HG03280 (cell line): ENCODE results near the gene KREMEN1.
"Not testable (repeated sequence)": the region's sequence is repeated elsewhere in the genome, so short reads cannot be mapped to it uniquely, and the experiment has no call there.

Experiments
- ATAC-seq: cut with Tn5 transposase; IDR thresholded peaks from one replicate; pipeline ENCODE4 v1.9.1; 2021; ENCODE audit warnings: mild to moderate bottlenecking, moderate library complexity; ENCODE audit not compliant: unreplicated experiment

The KREMEN1 gene

GRCh38 chr22:29072979-29073617, at the start of gene KREMEN1:
Gene KREMEN1, plus strand, starts transcription at chr22:29073035. Its CDS starts 96 bp downstream, at chr22:29073131.
- no peak for ATAC-seq

GRCh38 chr22:29023172-29023796, 49.6 kb upstream of the KREMEN1 start:
- ATAC-seq = no peak

- no peak for ATAC-seq
These were observed 46.3 kb upstream of the KREMEN1 start for GRCh38 chr22:29026579-29026978.

DNA sequence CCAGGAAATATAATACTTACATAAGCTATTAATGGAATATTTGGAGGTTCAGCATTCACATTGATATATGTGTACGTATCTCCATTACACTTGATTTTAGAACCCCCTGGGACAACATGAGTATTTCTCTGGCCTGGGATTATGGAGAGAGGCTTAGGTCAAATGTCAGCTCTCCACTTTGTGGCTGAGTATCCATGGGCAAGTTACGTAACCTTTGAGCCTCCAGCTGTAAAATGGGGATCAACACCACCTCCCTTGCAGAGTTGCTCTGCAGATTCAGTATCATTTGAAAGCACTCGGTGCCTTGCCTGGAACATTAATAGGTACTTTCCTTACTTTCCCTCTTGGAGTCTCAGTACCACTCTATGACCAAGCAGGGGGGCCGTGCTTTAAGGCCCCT, 44.4 kb upstream of the KREMEN1 start:
- ATAC-seq = no peak

- ATAC-seq = no peak
These were observed 43.4 kb upstream of the KREMEN1 start for GRCh38 chr22:29029202-29030000.

DNA sequence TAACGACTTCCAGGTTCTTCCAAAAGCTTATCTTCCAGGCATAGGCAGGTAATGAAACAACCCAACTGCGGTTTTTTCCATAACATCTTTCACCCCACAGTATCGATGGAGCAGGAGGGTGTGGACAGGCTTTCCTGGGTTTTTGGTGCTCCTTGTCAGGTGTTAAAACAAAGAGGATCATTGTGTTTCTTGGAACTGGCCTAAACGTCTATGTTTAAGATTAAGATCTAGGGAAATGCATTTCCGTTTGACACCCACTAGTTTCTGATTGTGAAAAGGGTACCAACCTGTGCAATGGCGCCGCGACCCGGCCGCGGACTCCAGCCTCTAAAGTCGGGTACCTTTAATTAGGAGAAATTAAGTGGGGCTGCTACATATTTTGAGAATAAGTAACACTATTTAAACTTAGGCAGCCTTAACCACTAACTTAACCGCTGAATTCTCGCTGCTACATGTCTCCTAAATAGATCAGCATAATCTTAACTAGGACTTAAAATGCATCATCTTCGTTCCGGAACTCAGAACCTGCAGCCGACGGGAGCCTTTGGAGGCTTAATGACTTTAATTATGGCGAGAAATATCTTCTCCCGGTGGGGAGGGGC, 42.7 kb upstream of the KREMEN1 start:
- no peak for ATAC-seq

- no peak for ATAC-seq
These were observed 42.1 kb upstream of the KREMEN1 start for GRCh38 chr22:29030618-29031226.

- ATAC-seq = no peak
These were observed 41.4 kb upstream of the KREMEN1 start for GRCh38 chr22:29031227-29032011.

GRCh38 chr22:29032014-29032475, 40.8 kb upstream of the KREMEN1 start:
- no peak for ATAC-seq

GRCh38 chr22:29032584-29032983, 40.3 kb upstream of the KREMEN1 start:
- ATAC-seq = no peak

DNA sequence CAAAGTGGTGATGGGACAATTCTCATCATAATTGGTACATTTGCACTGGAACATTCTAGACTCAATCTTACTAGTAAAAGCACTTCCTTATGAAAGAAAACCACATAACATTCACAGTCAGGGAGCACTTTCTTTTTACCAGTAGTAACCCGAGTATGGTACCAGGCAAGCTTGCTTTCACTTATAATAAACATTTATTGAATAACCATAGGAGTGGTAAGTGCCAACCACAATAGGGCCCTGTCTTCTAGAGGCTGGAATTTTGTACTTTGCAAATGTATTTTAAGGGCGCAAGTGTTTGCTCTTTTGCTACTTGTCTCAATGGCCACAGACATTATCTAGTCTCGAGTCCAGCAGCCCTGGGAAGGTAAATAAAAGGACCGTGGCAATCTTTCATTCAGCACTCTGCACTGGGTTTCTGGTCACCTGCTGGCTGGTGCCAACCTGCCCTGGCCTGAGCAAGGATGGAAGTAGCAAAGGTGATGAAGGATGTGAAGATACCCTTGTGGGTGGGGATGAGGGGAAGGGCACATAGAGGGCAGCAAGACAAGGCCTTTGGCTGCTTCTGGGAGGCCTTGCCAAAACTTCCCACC, 35.4 kb upstream of the KREMEN1 start:
- no peak for ATAC-seq

GRCh38 chr22:29039148-29039547, 33.7 kb upstream of the KREMEN1 start:
- ATAC-seq = no peak

- ATAC-seq = not testable (repeated sequence)
These were observed 33.2 kb upstream of the KREMEN1 start for GRCh38 chr22:29039684-29040083.

DNA sequence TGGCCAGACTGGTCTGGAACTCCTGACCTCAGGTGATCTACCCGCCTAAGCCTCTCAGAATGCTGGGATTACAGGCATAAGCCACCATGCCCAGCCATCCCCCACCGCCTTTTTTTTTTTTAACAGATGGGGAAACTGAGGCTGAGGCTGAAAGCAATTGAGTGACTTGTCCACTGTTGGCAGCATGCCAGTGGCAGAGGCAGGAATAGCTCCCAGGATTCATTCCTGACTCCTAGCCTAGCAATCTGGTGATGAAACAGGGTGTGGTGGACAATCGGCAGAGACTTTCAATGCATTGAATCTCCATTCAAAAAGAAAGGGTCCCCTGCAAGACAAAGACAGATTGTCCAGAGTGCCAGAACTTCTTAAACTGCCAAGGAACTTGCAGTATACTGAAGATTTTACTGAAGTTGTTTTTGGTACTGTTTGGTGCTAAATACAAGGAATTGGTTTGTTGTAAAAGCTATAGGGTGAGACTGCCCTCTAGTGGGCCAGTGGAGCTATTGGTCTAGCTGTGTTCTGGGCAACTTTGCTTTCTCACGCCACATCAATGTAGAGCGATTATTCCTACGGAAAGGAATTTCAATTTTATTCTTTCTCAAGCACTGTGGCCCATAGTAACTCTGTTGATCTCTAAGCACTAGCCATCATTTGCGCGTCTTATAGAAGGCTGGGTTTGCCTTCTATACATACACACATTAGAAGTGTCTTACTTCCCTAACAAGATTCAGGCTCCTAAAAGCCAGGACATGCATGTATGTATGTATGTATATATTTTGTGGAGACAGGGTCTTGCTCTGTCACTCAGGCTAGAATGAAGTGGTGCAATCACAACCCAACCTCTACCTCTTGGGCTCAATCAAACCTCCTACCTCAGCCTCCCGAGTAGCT, 32.2 kb upstream of the KREMEN1 start:
- ATAC-seq = no peak

GRCh38 chr22:29041408-29041807, 31.4 kb upstream of the KREMEN1 start:
- no peak for ATAC-seq

GRCh38 chr22:29043906-29044575, 28.8 kb upstream of the KREMEN1 start:
- ATAC-seq = no peak

- no peak for ATAC-seq
These were observed 28.1 kb upstream of the KREMEN1 start for GRCh38 chr22:29044657-29045176.
